C4-2B (cell line): ENCODE measurements around the gene UPK1A.

Source experiments
- ZFX ChIP-seq: fragments of 450-650 bp; IDR thresholded peaks from 2 replicates; pipeline ENCODE4 v1.6.1; 2017
- TF ChIP-seq, protein P1 (sequence below): fragments of 450-650 bp; conservative IDR thresholded peaks from 2 replicates; pipeline ENCODE4 v1.5.1; 2017; ENCODE audit warnings: mild to moderate bottlenecking

DNA sequence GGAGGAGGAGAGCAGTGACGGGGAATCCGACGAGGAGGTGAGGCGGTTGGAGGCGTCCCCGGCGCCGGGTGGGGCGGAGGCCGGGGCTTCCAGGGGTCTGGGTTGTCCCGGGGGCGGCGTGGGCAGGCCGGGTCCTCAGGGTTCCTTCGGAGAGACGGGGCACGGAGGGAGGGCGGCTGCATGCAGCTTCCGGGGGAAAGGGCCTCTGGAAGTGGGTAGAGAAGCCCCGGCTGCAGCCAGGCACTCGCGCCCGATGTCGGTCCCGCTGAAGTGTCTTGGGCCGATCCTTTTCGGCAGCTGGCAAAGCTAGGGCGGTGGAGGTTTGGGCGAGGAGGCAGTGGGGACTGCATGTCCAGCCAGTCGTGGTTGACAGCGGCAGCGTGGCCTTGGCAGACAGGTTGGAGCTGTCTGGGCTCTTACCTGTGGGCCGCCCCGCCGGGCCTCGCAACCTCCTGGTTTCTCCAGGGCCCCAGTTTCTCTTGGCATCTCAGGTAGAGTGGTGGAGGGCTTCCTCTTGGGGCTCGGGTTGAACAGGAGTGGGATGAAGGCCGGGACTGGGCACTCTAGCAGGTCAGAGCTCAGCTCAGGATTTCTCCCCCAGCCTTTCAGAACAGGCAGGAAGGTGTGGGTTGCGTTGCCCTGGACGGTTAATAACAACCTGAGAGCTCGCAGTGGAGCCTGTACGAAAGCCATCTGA is 52.2 kb downstream of the UPK1A start:
- TF ChIP-seq, protein P1, sequence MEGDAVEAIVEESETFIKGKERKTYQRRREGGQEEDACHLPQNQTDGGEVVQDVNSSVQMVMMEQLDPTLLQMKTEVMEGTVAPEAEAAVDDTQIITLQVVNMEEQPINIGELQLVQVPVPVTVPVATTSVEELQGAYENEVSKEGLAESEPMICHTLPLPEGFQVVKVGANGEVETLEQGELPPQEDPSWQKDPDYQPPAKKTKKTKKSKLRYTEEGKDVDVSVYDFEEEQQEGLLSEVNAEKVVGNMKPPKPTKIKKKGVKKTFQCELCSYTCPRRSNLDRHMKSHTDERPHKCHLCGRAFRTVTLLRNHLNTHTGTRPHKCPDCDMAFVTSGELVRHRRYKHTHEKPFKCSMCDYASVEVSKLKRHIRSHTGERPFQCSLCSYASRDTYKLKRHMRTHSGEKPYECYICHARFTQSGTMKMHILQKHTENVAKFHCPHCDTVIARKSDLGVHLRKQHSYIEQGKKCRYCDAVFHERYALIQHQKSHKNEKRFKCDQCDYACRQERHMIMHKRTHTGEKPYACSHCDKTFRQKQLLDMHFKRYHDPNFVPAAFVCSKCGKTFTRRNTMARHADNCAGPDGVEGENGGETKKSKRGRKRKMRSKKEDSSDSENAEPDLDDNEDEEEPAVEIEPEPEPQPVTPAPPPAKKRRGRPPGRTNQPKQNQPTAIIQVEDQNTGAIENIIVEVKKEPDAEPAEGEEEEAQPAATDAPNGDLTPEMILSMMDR, result no peak
- peak; percentile 79; the same call in 1 of the 2 replicates for TF ChIP-seq ZFX
